ENCODE measurements around the gene UAP1.

The UAP1 gene

GRCh38 chr1:162645666-162646065 is 84.1 kb downstream of the UAP1 start:
- H3K27ac ChIP-seq: no peak overlapping the region
- peaks cover 24% of the 10 kb centered on the region for H3K27me3 ChIP-seq
- no peaks in the 10 kb centered on the region for H3K9me3 ChIP-seq
- no peaks in the 10 kb centered on the region for H3K36me3 ChIP-seq
- no peak overlapping the region for H3K4me3 ChIP-seq (ENCODE audit: low read depth in 1 of 2, low read length in 1 of 2)
- TF ChIP-seq CTCF (IDR thresholded peaks at IDR 0.05): no peak
- no peaks in the 10 kb centered on the region for H3K4me1 ChIP-seq (ENCODE audit: control insufficient read depth in 1 of 2, insufficient read depth in 1 of 2, low read depth in 1 of 2, low read length in 1 of 2)

GRCh38 chr1:162649583-162649982 is 88.1 kb downstream of the UAP1 start:
- Histone ChIP-seq H3K4me3 (ENCODE audit: low read depth in 1 of 2, low read length in 1 of 2) (no peak overlapping the region), H3K9me3 (no peaks in the 10 kb centered on the region), H3K4me1 (ENCODE audit: control insufficient read depth in 1 of 2, insufficient read depth in 1 of 2, low read depth in 1 of 2, low read length in 1 of 2) (no peaks in the 10 kb centered on the region), H3K36me3 (no peaks in the 10 kb centered on the region), H3K27ac (no peak overlapping the region), H3K27me3 (peaks cover 24% of the 10 kb centered on the region)
- no peak for TF ChIP-seq CTCF (IDR thresholded peaks at IDR 0.05)

Measured in neutrophil (primary cell).